ENCODE measurements around the gene FCN2.

DNA sequence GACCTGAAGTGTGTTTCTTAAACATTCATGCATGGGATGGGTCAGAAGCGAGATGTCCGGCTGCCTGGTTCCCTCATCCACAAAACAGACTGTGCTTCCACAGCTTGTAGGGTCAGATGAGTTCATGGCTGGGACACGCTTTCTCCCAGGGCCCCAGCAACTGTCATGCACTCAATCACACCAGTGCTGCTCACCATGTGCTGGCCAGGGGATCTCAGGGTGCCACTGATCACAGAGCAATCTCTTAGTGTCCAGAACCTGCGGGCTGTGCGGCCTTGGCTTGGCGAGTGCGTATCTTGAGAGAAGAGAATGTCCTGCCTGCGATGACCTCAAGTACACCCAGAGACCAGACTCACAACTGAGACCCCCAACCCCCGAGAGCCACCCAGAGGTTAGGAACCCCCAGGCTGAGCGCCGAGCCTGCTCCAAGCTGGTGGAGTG lies 26.0 kb upstream of the FCN2 start:
- TF ChIP-seq POLR2A (IDR thresholded peaks at IDR 0.05; ENCODE audit: low read depth, low read length) = no peak
- TF ChIP-seq, protein P1, sequence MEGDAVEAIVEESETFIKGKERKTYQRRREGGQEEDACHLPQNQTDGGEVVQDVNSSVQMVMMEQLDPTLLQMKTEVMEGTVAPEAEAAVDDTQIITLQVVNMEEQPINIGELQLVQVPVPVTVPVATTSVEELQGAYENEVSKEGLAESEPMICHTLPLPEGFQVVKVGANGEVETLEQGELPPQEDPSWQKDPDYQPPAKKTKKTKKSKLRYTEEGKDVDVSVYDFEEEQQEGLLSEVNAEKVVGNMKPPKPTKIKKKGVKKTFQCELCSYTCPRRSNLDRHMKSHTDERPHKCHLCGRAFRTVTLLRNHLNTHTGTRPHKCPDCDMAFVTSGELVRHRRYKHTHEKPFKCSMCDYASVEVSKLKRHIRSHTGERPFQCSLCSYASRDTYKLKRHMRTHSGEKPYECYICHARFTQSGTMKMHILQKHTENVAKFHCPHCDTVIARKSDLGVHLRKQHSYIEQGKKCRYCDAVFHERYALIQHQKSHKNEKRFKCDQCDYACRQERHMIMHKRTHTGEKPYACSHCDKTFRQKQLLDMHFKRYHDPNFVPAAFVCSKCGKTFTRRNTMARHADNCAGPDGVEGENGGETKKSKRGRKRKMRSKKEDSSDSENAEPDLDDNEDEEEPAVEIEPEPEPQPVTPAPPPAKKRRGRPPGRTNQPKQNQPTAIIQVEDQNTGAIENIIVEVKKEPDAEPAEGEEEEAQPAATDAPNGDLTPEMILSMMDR (conservative IDR thresholded peaks at IDR 0.05; ENCODE audit: low read depth, low read length) = no peak

Data from IMR-90 (cell line).